ENCODE measurements around the gene HEATR5B. TPM values are rescaled to one million over a fixed set of nuclear protein-coding genes. Genes with fewer than 3 reads are reported as not detected.

The HEATR5B gene
- total RNA-seq, 1 donor from 2014 or later, result 15.7 TPM

DNA sequence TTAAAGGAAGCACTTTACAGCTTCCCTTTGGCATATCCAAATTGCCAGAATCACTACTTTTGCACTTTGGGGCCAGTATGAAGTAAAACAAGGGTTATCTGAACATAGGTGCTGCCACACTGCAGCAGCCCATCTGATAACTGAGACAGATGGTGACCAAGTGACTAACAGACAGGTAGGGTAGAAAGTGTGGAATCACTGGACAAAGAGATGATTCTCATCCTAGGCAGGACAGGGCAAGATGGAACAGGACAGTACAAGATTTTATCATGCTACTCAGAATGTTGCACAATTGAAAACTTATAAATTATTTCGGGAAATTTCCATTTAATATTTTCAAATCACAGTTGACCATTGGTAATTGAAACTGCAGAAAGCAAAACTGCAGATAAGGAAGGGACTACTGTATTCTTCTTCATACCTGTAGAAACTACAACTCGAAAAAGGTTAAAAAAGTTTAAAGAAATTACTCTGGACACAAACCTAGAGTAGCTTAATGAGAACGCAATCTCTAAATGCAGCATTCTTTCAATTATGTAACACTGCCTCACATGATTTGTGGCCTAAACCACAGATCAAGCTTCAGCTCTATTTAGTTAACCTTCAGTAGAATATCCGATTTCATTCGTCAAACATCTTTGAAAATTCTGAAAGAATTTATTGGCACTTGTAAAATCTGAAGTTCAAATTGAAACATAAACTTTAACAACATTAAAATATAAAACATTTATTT is 31.4 kb downstream of the HEATR5B start:
- H3K4me3 Mint-ChIP-seq (ENCODE audit: unreplicated experiment), result no peak overlapping the region
- Histone ChIP-seq H3K4me2 (ENCODE audit: low read length) (no peak overlapping the region), H3K79me2 (ENCODE audit: insufficient read depth, low read length) (no peaks in the 10 kb centered on the region), H2AFZ (ENCODE audit: low read depth, low read length) (no peak overlapping the region), H3K4me1 (ENCODE audit: insufficient read depth, low read length) (no peaks in the 10 kb centered on the region), H3K9ac (ENCODE audit: low read length) (no peak overlapping the region), H3K27me3 (ENCODE audit: insufficient read depth, low read length) (no peaks in the 10 kb centered on the region), H3K9me3 (ENCODE audit: insufficient read depth, low read depth, low read length) (no peaks in the 10 kb centered on the region), H4K20me1 (ENCODE audit: insufficient read depth, low read length) (no peaks in the 10 kb centered on the region), H3K4me3 (ENCODE audit: insufficient read depth, low read depth, low read length) (no peak overlapping the region), H3K36me3 (ENCODE audit: insufficient read depth, low read length) (peaks cover 41% of the 10 kb centered on the region), H3K27ac (ENCODE audit: low read depth, low read length) (no peak overlapping the region)
- H3K27ac Mint-ChIP-seq (ENCODE audit: unreplicated experiment), result no peak overlapping the region
- TF ChIP-seq, protein P1, sequence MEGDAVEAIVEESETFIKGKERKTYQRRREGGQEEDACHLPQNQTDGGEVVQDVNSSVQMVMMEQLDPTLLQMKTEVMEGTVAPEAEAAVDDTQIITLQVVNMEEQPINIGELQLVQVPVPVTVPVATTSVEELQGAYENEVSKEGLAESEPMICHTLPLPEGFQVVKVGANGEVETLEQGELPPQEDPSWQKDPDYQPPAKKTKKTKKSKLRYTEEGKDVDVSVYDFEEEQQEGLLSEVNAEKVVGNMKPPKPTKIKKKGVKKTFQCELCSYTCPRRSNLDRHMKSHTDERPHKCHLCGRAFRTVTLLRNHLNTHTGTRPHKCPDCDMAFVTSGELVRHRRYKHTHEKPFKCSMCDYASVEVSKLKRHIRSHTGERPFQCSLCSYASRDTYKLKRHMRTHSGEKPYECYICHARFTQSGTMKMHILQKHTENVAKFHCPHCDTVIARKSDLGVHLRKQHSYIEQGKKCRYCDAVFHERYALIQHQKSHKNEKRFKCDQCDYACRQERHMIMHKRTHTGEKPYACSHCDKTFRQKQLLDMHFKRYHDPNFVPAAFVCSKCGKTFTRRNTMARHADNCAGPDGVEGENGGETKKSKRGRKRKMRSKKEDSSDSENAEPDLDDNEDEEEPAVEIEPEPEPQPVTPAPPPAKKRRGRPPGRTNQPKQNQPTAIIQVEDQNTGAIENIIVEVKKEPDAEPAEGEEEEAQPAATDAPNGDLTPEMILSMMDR (IDR thresholded peaks at IDR 0.05; ENCODE audit: insufficient read depth, low read depth, low read length), result no peak
- TF ChIP-seq EZH2 (IDR thresholded peaks at IDR 0.05; ENCODE audit: insufficient read depth, low read length), result no peak
- H3K4me1 Mint-ChIP-seq (ENCODE audit: low read depth, unreplicated experiment), result no peaks in the 10 kb centered on the region
- H3K27me3 Mint-ChIP-seq (ENCODE audit: low read depth, unreplicated experiment), result no peaks in the 10 kb centered on the region
- FAIRE-seq (no peak), DNase-seq (ENCODE audit: low read depth) (no peak)
- H3K9me3 Mint-ChIP-seq (ENCODE audit: unreplicated experiment), result no peaks in the 10 kb centered on the region
- H3K36me3 Mint-ChIP-seq (ENCODE audit: low read depth, unreplicated experiment), result peaks cover 2% of the 10 kb centered on the region

DNA sequence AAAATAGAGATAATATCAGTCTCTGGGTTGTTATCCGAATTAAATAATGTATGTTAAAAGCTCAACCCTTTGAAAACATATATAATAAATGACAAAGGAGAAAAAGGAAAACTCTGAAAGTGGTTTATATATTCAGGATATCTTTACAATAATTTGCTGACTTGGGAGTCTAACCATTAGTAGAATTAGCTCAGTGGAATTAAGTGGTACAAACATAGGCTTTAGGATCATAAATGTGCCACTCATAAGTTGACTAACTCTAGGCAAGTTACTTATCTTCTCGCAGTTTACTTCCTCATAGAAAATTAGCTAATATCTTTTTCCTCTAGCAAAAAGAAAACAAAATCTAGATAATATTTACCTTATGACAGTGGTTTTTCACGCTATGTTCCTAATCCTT is 44.6 kb downstream of the HEATR5B start:
- DNase-seq (ENCODE audit: low read depth), result no peak
- H3K4me3 Mint-ChIP-seq (ENCODE audit: unreplicated experiment), result no peak overlapping the region

More for the DNA sequence above, 44.6 kb downstream of the HEATR5B start:
- H3K79me2 ChIP-seq (ENCODE audit: insufficient read depth, low read length), result no peaks in the 10 kb centered on the region
- no peaks in the 10 kb centered on the region for H3K4me1 Mint-ChIP-seq (ENCODE audit: low read depth, unreplicated experiment)
- no peak for FAIRE-seq
- H3K27me3 Mint-ChIP-seq (ENCODE audit: low read depth, unreplicated experiment), result no peaks in the 10 kb centered on the region
- H3K4me2 ChIP-seq (ENCODE audit: low read length), result no peak overlapping the region
- no peaks in the 10 kb centered on the region for H3K9me3 ChIP-seq (ENCODE audit: insufficient read depth, low read depth, low read length)
- no peak for TF ChIP-seq EZH2 (IDR thresholded peaks at IDR 0.05; ENCODE audit: insufficient read depth, low read length)
- TF ChIP-seq, protein P1 (IDR thresholded peaks at IDR 0.05; ENCODE audit: insufficient read depth, low read depth, low read length), result no peak
- H3K4me3 ChIP-seq (ENCODE audit: insufficient read depth, low read depth, low read length), result no peak overlapping the region
- H3K4me1 ChIP-seq (ENCODE audit: insufficient read depth, low read length), result no peaks in the 10 kb centered on the region
- H3K9me3 Mint-ChIP-seq (ENCODE audit: unreplicated experiment), result no peaks in the 10 kb centered on the region
- H3K27ac Mint-ChIP-seq (ENCODE audit: unreplicated experiment), result no peak overlapping the region
- no peak overlapping the region for H3K27ac ChIP-seq (ENCODE audit: low read depth, low read length)
- H4K20me1 ChIP-seq (ENCODE audit: insufficient read depth, low read length), result no peaks in the 10 kb centered on the region
- no peaks in the 10 kb centered on the region for H3K27me3 ChIP-seq (ENCODE audit: insufficient read depth, low read length)
- no peak overlapping the region for H2AFZ ChIP-seq (ENCODE audit: low read depth, low read length)
- H3K36me3 Mint-ChIP-seq (ENCODE audit: low read depth, unreplicated experiment), result peaks cover 4% of the 10 kb centered on the region
- peaks cover 10% of the 10 kb centered on the region for H3K36me3 ChIP-seq (ENCODE audit: insufficient read depth, low read length)
- no peak overlapping the region for H3K9ac ChIP-seq (ENCODE audit: low read length)

All from astrocyte (in vitro differentiated cells and primary cell).